Activated naive CD4-positive, alpha-beta T cell treated with Interleukin-2 at 50 U/mL for 16 hours (primary cell): Measurements from ENCODE around the gene GRID1.

Experiments used
- DNase-seq: peaks from one replicate; pipeline ENCODE4 v3.0.0-alpha.2; 2020

The GRID1 gene

DNA sequence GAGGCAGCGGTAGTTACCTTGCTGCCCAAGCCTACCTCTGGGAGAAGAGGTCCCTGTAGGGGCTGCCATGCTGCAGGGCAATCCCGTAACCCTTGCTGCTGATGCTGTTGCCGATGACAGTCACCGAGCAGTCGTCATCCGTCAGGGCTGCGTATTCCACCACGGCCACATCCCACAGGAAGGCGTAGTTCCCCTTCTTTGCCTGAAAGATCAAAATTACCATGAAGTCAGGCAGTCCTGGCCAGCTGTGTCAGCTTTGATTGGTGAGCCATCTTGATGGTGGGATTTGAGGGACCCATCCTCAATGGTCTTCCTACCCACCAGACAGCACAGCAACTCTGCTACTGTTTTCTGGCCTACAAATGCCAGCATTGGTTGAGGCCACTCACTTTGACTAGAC is 746.8 kb downstream of the GRID1 start:
- DNase-seq, result no peak

DNA sequence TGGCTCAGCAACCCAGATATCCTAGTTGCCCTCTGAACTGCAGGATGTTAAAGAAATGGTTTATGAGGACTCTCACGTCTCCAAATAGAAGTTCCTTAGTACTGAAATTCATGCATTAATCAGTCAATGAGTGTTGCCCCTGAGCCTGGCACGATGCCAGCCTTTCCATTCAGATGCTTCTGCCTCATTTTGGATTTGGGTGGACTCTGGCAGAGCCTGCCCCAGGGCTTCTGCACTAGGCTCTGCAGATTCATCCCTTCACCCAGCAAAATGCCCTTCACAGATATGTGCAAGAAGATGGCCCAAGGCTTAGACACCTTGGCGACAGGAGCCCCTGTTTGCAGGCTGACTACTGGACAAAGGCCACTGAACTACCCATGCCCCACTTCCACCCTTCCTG is 747.8 kb downstream of the GRID1 start:
- DNase-seq, result no peak

DNA sequence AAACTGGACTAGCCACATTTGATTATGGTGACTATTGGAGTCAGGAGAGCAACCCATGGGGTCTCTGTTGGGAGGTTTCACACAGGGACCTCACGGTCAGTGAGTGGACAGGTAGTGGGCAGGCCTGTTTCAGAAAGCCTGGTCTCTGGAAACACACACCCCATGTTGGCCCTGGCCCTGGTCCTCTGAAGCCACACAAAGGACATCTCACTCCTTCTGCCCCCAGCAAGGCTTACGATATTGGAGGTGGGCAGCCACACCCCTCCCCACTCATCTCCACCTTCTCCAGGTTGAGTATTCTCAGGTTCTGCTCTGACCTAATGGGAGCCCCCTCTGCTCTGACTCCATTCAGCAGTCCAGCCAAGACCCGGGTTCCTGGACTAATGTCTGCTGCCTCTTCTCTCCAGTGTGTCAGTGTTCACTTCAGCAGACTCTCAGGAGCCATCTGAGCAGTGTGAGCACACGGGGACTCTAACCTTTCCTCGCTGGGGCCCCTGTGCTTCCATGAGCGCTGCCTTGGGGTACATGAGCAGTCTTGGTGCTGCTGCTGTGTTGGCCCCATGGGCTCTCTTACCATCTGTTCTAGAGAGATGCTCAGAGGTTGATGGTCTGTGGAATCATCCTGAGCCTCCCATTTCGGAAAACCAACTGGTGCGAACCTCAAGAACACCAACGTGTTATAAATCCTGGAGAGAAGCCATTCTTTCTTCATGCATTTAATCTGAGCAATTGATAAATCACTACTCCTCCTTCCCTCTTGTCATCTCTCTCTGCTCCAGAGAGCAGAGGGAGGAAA is 748.6 kb downstream of the GRID1 start:
- DNase-seq, result no peak

DNA sequence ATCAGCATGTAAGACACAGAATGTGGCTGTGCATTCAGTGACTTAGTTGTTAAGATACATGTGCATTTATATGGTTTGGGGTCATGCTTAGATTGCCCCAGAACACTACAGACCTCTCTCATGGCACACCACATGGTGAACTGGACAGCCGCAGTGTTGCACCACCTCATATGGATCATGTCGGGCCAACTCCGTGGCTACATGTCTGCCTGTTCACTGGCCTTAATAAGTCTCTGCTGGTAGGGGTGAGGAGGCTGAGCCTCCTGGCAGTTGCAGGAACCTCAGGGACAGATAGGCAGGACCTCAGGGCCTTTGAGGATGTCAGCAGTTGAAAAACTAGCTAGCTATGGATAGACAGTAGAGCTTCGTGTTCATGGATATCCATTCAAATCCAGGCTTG is 751.0 kb downstream of the GRID1 start:
- DNase-seq, result no peak

DNA sequence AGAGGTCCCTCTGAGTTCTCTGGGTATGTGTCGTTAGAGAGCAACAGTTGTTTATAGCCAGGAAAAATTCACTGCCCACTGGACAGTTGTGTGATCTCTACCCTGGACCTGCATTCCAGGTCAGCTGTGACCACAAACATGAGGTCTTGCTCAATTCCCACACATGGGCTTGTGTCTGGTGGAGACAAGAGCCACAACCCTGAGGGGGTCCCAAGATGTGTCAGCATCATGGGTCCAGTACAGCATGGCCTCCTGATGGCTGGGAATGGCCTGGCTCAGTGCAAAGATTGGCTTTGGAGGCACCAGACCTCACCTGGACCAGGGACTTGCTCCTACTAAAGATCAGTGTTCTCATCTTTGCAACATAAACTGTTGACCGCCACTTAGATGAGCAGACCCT is 751.6 kb downstream of the GRID1 start:
- DNase-seq, result no peak

DNA sequence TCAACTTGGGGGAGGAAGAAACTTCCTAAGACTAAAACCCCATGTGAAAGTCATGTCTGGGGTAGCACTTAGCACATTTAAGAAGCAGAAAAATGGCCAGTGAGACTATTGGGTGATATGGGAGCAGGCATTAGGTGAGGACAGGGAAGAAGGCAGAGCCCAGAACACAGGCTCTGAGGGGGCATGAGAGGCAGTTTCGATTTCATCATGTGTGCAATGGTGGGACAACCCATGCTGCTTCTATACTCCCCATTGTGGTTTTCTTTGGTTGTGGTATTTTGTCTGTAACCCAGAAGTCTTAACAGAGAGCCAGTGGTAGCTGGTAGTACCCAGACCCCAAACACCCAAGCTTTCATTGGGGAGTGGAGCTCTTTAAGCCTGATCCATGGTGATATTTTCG is 752.0 kb downstream of the GRID1 start:
- DNase-seq, result no peak

DNA sequence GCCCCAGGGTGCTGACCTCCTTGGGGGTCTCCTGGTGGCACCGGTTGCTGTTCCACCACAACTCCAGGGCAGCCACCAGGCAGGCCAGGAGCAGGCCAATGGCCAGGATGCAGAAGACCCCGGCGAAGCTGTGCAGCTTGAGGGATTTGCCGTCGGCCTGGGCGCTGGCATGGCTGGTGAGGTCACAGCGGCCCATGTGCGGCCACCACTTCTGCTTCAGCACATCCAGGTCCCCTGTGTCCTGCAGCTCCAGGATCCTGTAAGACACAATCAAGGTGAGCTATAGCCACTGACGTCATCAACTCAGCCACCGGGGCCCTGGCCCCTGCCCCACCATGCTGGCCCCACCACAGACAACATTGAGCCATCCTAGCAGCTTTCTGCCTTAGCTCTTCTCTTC is 753.2 kb downstream of the GRID1 start:
- no peak for DNase-seq

DNA sequence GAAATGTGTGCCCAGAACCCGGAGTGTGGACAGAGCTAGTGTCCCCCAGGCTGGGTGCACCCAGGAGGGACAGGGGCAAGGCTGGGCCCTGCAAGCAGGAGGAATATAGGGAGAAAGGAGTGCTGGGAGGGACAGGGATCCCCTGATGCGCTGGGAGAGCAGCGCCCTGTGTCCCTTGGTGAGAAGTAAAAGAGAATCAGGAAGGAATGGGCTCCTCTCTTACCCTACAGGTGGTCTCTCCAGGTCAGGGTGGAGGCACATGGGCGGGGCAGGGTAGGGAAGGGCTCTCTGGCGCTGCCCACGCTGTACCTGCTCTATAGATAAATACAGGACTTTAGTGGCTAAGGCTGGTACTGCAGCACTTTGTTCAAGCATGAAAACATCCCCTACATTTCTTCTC is 753.8 kb downstream of the GRID1 start:
- DNase-seq, result no peak

DNA sequence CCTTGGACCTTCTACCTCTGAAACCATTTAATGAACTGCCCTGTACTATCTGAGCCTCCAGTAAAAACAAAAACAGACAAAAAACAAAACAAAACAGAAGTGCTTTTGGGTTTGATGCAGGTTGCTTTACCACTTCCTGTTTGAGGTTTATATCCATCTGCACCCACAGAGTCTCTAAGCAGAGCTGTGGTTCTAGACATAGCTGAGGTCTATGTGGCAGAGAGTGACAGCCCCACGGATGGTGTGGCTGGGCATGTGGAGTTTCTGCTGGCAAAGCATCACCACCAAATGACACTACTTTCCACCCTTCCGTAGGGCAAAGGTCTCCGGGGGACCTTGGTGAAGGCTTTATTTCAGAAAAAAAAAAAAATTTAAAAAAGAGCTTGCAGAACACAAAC is 754.2 kb downstream of the GRID1 start:
- DNase-seq, result peak; percentile 24

DNA sequence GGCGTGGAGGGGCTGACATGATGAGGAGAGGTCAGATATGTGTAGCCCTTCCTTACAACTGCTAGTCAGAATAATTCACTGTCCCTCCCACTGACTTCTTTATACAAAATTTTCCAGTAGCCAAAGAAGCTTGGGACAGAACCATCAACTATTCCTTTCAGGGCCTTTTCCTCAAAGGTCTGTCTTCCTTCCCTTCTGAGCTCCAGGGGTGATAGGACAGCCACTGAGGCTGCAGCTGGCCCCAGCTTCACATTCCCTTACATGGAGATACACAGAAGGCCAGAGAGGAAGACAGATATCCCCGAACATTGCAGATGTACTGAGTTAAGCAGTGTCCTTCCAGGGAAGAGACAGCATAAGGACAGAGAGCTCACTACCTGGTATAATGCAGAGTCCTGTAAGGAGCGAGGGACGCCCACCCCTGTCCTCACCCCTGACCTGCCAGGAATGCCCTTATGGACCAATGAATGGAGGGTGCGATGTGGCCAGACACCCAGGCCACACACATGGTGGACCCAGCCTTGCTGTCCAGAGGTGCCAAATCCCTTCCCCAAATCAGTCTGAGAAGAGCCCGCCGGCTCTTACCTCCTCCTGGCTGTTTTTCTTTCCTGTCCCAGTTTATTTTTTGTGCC is 754.7 kb downstream of the GRID1 start:
- no peak for DNase-seq

DNA sequence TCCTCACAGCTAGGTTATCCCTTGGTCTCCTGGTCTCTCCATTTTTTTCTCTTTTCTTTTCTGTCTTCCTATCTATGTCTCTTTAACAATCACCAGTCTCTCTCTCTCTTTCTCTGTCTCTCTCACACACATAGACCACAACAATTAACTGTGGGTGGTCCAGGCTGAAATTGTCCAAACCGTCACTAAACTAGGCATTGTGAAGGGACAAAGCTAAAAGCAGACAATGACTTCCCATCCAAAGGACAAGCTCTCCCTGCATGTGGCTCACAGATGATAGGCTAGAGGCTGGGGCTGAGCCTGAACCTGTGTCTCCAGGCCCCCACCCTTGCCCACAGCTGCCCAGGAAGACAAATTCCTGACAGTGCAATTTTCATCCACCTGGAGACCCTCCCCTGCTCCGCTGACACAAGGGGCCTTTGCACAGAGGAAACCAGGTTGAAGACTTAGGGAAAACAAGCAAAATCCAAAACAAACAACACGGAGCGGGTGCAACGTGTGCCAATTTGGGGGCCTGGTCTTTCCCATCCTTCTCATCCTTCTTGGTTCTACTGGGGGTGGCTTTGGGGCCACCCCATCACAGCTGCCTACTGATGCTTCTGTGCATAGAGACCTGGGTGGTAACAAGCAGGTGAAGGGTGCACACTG is 755.4 kb downstream of the GRID1 start:
- no peak for DNase-seq

DNA sequence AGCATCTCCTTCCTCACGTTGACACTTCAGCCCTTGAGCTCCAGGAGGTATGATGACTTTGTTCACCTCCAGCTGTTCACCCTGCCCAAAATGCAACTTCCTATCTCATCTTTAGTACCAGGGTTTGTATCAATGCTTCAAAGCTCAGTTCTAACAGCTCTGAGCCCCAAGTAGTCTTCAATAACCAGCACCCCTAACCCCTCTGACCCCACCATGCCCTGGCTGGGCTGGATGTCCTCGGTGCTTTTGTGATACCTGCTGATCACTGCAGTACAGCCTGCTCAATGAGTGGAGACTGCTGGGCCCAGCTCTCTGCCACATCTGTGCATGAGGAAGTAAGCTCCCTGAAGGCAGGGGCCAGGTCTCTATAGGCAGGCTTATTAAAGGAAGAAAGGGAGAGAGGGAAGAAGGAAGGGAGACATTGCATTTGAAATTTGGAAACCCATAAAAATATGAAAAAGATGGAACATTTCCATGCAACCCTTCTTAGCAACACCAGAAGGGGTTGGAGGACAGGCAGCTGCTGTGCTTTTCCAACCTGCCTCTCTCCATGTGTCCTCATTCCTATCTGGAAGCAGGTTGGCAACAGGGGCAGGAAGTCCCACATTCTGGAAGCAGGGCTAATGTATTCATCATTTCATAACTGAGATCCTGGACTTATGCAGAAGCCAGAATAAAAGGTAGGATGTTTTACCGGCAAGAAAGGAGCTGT is 756.1 kb downstream of the GRID1 start:
- no peak for DNase-seq

DNA sequence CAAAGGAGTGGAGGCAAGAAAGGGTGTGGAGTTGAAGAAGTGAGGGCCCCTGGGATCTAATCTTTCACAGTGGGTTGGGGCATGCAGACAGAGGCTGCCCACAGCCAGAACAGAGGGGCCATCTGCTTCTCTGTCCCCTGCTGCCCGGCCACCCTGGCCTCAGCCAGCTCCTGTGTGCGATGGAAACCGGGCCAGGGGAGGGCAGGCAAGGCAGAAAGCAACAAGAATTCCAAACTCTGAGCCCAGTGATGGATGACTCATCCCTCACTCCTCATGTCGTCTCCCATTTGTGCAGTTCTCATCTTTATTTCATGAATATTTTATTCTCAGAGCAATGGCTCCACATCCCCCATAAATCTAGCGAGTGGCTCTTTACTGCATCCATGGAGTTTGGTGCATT is 757.1 kb downstream of the GRID1 start:
- no peak for DNase-seq

DNA sequence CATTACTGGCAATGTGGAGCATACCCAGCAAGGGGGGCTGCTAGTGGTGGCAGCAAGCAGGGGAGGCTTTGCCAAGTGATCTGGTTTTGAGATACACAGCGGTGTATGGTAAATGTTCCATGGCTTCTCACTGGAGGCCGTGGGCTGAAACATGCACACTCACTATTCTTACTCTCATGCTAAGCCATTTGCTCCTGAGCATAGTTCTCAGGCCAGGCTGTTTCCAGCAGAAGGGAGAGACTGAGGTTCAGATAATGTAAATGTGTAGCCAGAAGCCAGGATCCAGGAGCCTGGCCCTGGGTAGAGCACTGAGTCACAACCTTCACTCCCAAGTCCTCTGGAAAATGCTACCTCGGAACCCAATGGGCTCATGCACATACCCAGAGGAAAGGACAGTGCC is 757.9 kb downstream of the GRID1 start:
- no peak for DNase-seq

DNA sequence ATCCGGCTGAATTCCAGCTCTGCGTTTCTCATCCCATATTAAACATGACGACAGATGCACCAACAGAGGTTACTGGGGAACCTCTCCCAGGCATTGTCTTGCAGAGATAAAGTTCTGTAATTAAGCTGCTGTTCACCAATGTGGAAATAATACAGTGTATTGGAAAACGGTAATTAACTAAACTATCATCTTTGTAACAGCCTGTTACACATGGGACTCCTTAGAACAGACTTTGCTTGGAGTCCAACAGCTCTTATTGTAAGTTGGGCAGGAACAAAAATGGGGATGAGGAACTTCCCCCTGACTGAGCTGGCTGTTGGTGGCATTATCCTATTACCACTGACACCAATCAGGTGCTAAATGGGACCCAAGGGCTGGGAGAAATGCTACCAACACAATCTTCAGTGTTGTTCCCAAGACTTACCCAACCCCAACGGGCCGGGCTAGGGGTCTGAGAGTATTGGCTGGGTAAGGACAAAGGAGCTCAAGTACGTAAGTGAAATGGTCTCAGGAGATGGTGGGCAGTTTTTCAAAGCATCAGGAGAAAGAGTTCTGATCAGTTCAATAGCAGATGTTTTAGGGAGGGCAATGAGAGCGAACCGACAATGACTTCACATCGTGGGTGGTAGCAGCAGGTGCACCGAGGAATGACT is 759.4 kb downstream of the GRID1 start:
- no peak for DNase-seq

DNA sequence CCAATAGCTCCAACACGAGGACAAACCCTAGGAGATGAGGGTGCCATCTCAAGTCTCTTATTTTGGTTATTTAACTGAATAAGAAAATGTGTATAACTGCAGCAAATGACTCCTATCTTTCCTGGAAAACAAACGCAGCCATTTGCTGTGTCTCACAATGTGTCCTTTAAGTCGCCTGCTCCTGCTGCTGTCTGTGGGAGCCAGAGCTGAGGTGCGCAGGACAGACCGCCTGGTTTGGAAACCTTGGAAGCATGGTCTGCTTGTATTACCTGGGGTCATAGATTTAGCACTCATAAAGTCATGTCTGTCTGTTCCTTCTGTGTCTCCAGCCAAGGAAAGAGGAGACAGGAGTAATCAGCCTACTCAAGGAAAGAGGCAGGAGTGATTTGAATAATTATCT is 760.2 kb downstream of the GRID1 start:
- DNase-seq, result no peak

DNA sequence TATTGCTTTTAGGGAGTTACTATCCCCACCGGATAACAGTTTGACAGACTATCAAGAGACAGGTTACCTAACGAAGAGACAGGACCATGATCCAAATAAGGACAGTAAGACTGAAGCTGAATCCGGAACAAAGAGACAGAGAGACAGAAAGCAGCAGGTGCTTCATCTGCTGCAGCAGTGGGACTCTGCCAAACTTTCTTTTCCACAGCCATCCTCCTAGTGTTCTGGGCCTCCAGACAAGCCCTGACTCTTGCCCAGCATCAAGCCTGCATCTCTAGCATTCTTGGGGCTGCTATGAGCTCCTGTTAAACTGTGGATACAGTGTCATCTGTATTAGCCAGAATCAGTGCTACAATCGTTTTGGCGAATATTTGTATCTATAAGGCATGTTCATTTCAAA is 761.7 kb downstream of the GRID1 start:
- no peak for DNase-seq

DNA sequence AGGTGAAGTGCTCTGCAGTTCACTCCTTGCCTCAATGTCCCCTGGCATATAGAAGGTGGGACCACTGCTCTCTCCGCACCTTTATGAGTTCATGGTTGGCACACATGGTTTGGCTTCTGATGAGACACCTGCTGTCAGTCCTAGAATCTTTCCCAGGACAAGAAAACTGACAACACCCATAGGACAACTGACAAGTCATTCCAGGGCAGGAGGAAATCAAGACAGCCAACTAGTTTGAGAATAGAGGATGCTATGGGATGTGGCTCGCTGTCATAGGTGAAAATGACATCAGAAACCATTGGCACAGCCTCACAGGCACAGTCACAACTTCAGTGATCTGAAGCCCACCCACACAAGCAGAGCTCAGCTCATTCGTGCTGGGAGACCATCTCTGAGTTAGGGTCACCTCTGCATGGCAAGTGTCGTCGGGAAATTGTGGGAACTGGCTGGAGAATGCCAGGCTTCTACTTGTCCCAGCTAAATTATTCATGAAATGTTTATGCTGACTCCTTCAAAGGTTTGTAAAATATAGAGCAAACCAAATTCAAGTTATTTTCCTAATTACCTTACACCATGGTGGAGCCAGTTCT is 762.4 kb downstream of the GRID1 start:
- no peak for DNase-seq

DNA sequence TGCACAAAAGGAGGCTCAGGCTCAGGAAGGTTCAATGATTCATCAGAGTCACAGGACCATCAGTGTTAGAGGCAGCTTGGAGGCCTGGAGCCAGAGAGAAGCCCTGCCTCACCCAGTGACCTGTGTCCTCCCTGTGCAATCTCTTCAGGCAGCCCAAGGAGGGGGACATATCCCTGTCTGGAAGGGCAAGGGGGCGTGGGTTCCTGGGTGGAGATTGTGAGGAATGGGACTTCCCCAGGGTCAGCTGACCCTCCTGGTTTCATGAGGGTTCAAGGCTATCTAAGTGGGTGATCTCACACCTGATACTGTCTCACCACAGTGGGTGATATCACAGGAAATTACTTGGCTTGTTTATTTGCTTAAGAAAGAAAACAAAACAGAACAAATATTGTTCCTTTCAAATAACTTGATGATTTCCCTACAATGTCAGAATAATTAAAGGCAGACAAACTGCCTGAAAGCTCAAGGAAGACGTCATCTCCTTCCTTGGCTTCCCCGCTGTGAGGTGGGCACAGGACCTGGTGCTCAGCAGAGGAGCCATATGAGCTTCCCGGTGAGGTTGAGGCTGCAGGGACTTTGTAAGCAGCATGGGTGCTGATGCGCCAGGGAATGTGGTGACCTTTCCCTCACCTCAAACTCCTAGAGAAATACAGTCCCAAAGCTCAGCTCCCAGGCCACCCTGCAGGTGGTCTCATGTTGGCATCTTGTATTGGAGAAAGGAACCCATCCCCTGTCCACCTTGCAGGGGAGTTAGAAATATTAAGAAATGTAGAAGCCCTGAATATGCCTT is 763.2 kb downstream of the GRID1 start:
- peak; percentile 12 for DNase-seq

DNA sequence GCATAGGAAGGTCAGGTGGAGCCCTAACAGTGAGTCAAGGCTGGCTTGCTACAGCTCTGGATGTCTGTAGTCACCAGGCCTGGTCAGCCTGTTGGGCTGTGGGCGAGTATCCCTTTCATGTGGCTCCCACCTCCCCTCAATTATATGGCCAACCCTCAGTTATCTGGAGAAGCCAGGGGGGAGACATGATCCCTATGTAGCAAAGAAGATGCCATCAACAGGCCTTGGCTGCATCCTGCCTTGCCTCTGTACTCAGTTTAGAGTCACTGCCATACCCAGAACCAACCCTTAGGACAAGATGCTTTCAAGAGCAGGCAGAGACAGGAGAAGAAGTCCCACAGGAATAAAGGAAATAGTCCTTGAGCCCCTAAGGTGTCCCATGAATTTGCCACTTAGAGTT is 763.9 kb downstream of the GRID1 start:
- no peak for DNase-seq

DNA sequence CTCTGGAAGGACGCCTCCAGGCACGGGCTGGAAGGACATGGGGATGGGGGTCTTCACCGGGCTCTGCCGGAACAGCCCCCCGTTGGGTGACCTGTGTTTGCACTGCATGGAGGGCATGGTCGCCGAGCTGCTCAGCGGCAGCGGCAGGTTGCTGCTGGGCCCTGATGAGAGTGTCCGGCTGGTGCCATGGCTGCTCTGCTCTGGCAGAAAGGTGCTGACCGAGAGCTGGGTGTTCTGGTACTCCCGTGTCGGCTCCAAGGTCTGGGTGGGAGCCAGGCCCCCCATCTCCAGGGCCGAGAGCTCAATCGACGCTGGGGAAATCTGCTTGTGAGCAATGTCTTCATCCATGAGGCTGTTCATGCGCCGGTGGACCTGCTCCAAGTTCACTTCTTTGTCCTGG is 764.3 kb downstream of the GRID1 start:
- no peak for DNase-seq

DNA sequence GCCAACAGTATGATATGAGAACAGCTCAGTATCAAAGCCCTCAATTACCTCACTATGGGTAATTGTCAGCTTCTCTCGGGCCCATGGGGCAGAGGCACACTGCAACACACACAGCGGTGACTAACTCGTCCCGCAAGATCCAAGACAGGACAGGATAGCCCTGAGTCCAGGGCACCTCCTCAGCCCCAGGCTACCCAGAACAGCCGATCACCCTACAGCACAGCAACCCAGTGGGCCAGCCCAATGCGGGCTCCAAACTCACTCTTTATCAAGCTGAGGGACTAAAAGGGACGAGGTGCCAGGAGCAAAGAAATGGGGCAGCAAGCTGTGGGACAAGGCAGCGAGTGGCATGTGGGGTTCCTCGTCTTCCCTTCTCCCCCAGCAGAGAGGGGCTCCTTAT is 765.1 kb downstream of the GRID1 start:
- no peak for DNase-seq
